22Rv1 (cell line): ENCODE results near the gene CAPN3.
"Not testable (repeated sequence)": the region's sequence is repeated elsewhere in the genome, so short reads cannot be mapped to it uniquely, and the experiment has no call there.

ENCODE experiments used
- ZFX ChIP-seq: fragments of 450-650 bp; IDR thresholded peaks from 2 replicates; pipeline ENCODE4 v1.6.1; 2017; ENCODE audit warnings: antibody characterized with exemption, borderline replicate concordance
- TF ChIP-seq, protein P1 (sequence below): fragments of 450-650 bp; IDR thresholded peaks from 2 replicates; pipeline ENCODE4 v1.5.1; 2017; ENCODE audit warnings: mild to moderate bottlenecking

DNA sequence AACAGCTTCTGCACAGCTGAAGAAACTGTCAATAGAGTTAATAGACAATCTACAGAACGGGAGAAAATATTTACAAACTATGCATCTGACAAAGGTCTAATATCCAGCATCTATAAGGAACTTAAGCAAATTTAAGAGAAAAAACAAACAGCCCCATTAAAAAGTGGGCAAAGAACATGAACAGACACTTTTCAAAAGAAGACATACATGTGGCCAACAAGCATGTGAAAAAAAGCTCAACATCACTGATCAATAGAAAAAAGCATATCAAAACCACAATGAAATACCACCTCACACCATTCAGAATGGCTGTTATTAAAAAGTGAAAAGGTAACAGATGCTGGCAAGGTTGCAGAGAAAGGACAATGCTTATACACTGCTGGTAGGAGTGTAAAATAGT lies 22.7 kb upstream of the CAPN3 start:
- TF ChIP-seq, protein P1, sequence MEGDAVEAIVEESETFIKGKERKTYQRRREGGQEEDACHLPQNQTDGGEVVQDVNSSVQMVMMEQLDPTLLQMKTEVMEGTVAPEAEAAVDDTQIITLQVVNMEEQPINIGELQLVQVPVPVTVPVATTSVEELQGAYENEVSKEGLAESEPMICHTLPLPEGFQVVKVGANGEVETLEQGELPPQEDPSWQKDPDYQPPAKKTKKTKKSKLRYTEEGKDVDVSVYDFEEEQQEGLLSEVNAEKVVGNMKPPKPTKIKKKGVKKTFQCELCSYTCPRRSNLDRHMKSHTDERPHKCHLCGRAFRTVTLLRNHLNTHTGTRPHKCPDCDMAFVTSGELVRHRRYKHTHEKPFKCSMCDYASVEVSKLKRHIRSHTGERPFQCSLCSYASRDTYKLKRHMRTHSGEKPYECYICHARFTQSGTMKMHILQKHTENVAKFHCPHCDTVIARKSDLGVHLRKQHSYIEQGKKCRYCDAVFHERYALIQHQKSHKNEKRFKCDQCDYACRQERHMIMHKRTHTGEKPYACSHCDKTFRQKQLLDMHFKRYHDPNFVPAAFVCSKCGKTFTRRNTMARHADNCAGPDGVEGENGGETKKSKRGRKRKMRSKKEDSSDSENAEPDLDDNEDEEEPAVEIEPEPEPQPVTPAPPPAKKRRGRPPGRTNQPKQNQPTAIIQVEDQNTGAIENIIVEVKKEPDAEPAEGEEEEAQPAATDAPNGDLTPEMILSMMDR, result not testable (repeated sequence)
- TF ChIP-seq ZFX, result not testable (repeated sequence)
